HCT116 (cell line): ENCODE data around the gene GCGR. TPM values are rescaled to one million over a fixed set of nuclear protein-coding genes. Genes with fewer than 3 reads are reported as not detected.

Experiments used
- ATAC-seq: fragments of 200-7000 bp; cut with Tn5 transposase; 2 replicates; pipeline ENCODE4 v1.9.1; 2020; ENCODE audit warnings: mild to moderate bottlenecking, moderate library complexity
- BruUV-seq: library from RNA; stranded (reverse); fragments of 400-500 nt; replicated peaks from 2 replicates; lab custom pipeline; 2021; lab: Mats Ljungman, UMichigan
- CTCF ChIA-PET: fragments of 300-600 bp; sonication (Branson Sonifier 250); formaldehyde crosslinking; loops from one replicate; lab custom pipeline; 2021; ENCODE audit warnings: antibody characterized with exemption; lab: Charles Lee
- POLR2A ChIA-PET: fragments of 300-600, 350-600 bp; sonication (Branson Sonifier 250); formaldehyde crosslinking; loops from one replicate; lab custom pipeline; 2021; ENCODE audit warnings: antibody characterized with exemption; lab: Charles Lee
- RAD21 ChIA-PET, 2 experiments: fragments of 300-600 bp; sonication (Branson Sonifier 250); formaldehyde crosslinking; loops; one replicate each; lab custom pipeline; 2023; ENCODE audit warnings: low total read pairs in 2 of 2; ENCODE audit not compliant: uncharacterized antibody in 2 of 2, unreplicated experiment in 2 of 2, low non-redundant PET in 1 of 2; lab: Charles Lee
- DNase-seq: peaks from one replicate; pipeline ENCODE4 v3.0.0-alpha.2; 2010; ENCODE audit warnings: low read depth, low spot score
- H2AFZ ChIP-seq: fragments of 200-600 bp; shearing (Covaris generic), sonication (generic); 2 replicates; pipeline ENCODE4 v1.6.1; 2017; ENCODE audit warnings: low read depth, mixed run types, mixed read lengths, antibody characterized with exemption, low read length; ENCODE audit not compliant: poor library complexity, severe bottlenecking
- H3K27ac ChIP-seq: 2 replicates; pipeline ENCODE4 v1.5.1; 2012; ENCODE audit warnings: low read depth, low read length
- H3K27me3 ChIP-seq: fragments of 200-600 bp; sonication (generic); 2 replicates; pipeline ENCODE4 v1.6.1; 2016; ENCODE audit warnings: mixed run types, low read length, mixed read lengths; ENCODE audit not compliant: insufficient read depth
- H3K36me3 ChIP-seq, 2 experiments: fragments of 200-500 bp in 1 of 2; fragments of 200-600 bp in 1 of 2; sonication (Bioruptor generic) in 1 of 2; sonication (generic) in 1 of 2; 2 replicates each; pipeline versions ENCODE4 v1.5.1 to v1.6.1; 2014 to 2016; ENCODE audit warnings: low read length in 2 of 2, inconsistent platforms in 1 of 2, mixed read lengths in 1 of 2, mixed run types in 1 of 2; ENCODE audit not compliant: insufficient read depth in 2 of 2, control insufficient read depth in 1 of 2
- H3K4me1 ChIP-seq, 2 experiments: fragments of 200-600 bp in 1 of 2; sonication (generic) in 1 of 2; 2 replicates each; pipeline versions ENCODE4 v1.5.1 to v1.6.1; 2012 to 2017; ENCODE audit warnings: low read length in 2 of 2, inconsistent platforms in 1 of 2, mild to moderate bottlenecking in 1 of 2, mixed read lengths in 1 of 2, mixed run types in 1 of 2, moderate library complexity in 1 of 2; ENCODE audit not compliant: insufficient read depth in 2 of 2, control insufficient read depth in 1 of 2
- H3K4me2 ChIP-seq: fragments of 200-600 bp; sonication (generic); 2 replicates; pipeline ENCODE4 v1.6.1; 2017; ENCODE audit warnings: mixed run types, low read length, mixed read lengths
- H3K4me3 ChIP-seq, 2 experiments: fragments of 200-600 bp in 1 of 2; sonication (generic) in 1 of 2; replicated peaks in 1 of 2; 2 replicates each; pipeline ENCODE4 v1.5.1; 2011 to 2016; ENCODE audit warnings: low read length in 2 of 2, control low read depth in 1 of 2, low read depth in 1 of 2, mild to moderate bottlenecking in 1 of 2, mixed read lengths in 1 of 2, mixed run types in 1 of 2
- H3K79me2 ChIP-seq: fragments of 200-600 bp; sonication (generic); 2 replicates; pipeline ENCODE4 v1.6.1; 2017; ENCODE audit warnings: mild to moderate bottlenecking, mixed run types, low read length, moderate library complexity, mixed read lengths; ENCODE audit not compliant: insufficient read depth
- H3K9ac ChIP-seq: fragments of 200-600 bp; sonication (generic); 2 replicates; pipeline ENCODE4 v1.6.1; 2016; ENCODE audit warnings: low read length, mixed read lengths
- H3K9me2 ChIP-seq: fragments of 200-600 bp; sonication (generic), shearing (Covaris generic); 2 replicates; pipeline ENCODE4 v1.6.1; 2017; ENCODE audit warnings: mixed run types, mild to moderate bottlenecking, moderate library complexity; ENCODE audit not compliant: insufficient read depth
- H3K9me3 ChIP-seq, 2 experiments: fragments of 200-500 bp in 1 of 2; fragments of 200-600 bp in 1 of 2; sonication (Bioruptor generic) in 1 of 2; sonication (generic) in 1 of 2; 2 replicates each; pipeline ENCODE4 v1.6.1; 2014 to 2017; ENCODE audit warnings: low read length in 2 of 2, mixed read lengths in 2 of 2, inconsistent platforms in 1 of 2, low read depth in 1 of 2, mild to moderate bottlenecking in 1 of 2, mixed run types in 1 of 2, moderate library complexity in 1 of 2; ENCODE audit not compliant: control insufficient read depth in 1 of 2, insufficient read depth in 1 of 2
- H4K20me1 ChIP-seq: fragments of 200-600 bp; sonication (generic), shearing (Covaris generic); 2 replicates; pipeline ENCODE4 v1.6.1; 2017; ENCODE audit warnings: mixed run types, mild to moderate bottlenecking, moderate library complexity; ENCODE audit not compliant: insufficient read depth
- EZH2phosphoT487 ChIP-seq: fragments of 200-600 bp; IDR thresholded peaks from 2 replicates; pipeline ENCODE4 v1.6.1; 2018; ENCODE audit warnings: antibody characterized with exemption, borderline replicate concordance
- JUND ChIP-seq: IDR thresholded peaks from 2 replicates; pipeline ENCODE4 v1.6.1; 2012
- POLR2A ChIP-seq: IDR thresholded peaks from 2 replicates; pipeline ENCODE4 v1.7.0; 2011; ENCODE audit warnings: borderline replicate concordance; ENCODE audit not compliant: insufficient read depth, insufficient read length; ENCODE audit errors: extremely low read depth
- RAD21 ChIP-seq: IDR thresholded peaks from 2 replicates; pipeline ENCODE4 v1.6.1; 2012; ENCODE audit warnings: low read depth, mild to moderate bottlenecking
- ZFX ChIP-seq: fragments of 450-650 bp; IDR thresholded peaks from 2 replicates; pipeline ENCODE4 v1.6.1; 2017
- intact Hi-C: fragments of 100-400 bp; cut with micrococcal nuclease; formaldehyde crosslinking; loops from 2 replicates; pipeline ENCODE4 v1.10.0; 2022
- total RNA-seq: library from RNA; stranded (reverse); gene quantifications from one replicate; pipeline ENCODE4 v1.2.1, GENCODE V29; 2021; ENCODE audit not compliant: unreplicated experiment
- TF ChIP-seq, protein P1 (sequence below): IDR thresholded peaks from 2 replicates; pipeline ENCODE4 v1.6.1; 2011; ENCODE audit warnings: mild to moderate bottlenecking, low read length, moderate library complexity; ENCODE audit not compliant: insufficient replicate concordance; ENCODE audit errors: extremely low read depth
- TF ChIP-seq, protein P2 (sequence below), 3 experiments: fragments of 200-600 bp in 1 of 3; sonication (generic) in 1 of 3; IDR thresholded peaks in 2 of 3; conservative IDR thresholded peaks in 1 of 3; 2 replicates each; pipeline ENCODE4 v1.5.1; 2012 to 2017; ENCODE audit warnings: low read depth in 2 of 3, low read length in 2 of 3, antibody characterized with exemption in 1 of 3, borderline replicate concordance in 1 of 3, control low read depth in 1 of 3, mild to moderate bottlenecking in 1 of 3, mixed read lengths in 1 of 3, mixed run types in 1 of 3, moderate library complexity in 1 of 3; ENCODE audit not compliant: insufficient read depth in 1 of 3

GCGR gene
- total RNA-seq, 1 experiment from 2014 or later = not detected

DNA sequence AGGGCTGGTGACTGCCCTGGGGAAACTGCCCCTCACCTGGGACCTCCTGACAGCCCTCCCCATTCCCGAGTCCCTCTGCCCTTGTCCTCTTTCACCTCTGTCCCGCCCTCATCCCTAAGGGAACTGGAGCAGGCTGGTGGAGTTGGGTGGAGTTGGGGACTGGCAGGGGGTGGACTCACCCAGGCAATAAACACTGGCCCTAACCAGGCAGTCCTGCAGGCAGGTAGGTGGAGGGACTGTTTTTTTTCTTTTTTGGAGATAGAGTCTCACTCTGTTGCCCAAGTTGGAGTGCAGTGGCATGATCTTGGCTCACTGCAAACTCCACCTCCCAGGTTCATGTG, 11.7 kb downstream of the GCGR start:
- no peaks in the 10 kb centered on the region for H3K9me3 ChIP-seq
- H3K79me2 ChIP-seq = no peaks in the 10 kb centered on the region
- H3K36me3 ChIP-seq = no peaks in the 10 kb centered on the region
- no peak overlapping the region for H3K4me2 ChIP-seq
- no peaks in the 10 kb centered on the region for H3K27me3 ChIP-seq
- TF ChIP-seq, protein P1, sequence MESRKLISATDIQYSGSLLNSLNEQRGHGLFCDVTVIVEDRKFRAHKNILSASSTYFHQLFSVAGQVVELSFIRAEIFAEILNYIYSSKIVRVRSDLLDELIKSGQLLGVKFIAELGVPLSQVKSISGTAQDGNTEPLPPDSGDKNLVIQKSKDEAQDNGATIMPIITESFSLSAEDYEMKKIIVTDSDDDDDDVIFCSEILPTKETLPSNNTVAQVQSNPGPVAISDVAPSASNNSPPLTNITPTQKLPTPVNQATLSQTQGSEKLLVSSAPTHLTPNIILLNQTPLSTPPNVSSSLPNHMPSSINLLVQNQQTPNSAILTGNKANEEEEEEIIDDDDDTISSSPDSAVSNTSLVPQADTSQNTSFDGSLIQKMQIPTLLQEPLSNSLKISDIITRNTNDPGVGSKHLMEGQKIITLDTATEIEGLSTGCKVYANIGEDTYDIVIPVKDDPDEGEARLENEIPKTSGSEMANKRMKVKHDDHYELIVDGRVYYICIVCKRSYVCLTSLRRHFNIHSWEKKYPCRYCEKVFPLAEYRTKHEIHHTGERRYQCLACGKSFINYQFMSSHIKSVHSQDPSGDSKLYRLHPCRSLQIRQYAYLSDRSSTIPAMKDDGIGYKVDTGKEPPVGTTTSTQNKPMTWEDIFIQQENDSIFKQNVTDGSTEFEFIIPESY = no peak
- TF ChIP-seq, protein P2, sequence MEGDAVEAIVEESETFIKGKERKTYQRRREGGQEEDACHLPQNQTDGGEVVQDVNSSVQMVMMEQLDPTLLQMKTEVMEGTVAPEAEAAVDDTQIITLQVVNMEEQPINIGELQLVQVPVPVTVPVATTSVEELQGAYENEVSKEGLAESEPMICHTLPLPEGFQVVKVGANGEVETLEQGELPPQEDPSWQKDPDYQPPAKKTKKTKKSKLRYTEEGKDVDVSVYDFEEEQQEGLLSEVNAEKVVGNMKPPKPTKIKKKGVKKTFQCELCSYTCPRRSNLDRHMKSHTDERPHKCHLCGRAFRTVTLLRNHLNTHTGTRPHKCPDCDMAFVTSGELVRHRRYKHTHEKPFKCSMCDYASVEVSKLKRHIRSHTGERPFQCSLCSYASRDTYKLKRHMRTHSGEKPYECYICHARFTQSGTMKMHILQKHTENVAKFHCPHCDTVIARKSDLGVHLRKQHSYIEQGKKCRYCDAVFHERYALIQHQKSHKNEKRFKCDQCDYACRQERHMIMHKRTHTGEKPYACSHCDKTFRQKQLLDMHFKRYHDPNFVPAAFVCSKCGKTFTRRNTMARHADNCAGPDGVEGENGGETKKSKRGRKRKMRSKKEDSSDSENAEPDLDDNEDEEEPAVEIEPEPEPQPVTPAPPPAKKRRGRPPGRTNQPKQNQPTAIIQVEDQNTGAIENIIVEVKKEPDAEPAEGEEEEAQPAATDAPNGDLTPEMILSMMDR (IDR thresholded peaks at IDR 0.05 in 2 of 3, conservative IDR thresholded peaks at IDR 0.05 in 1 of 3; ENCODE audit: borderline replicate concordance in 1 of 3, insufficient read depth in 1 of 3, low read depth in 2 of 3, low read length in 2 of 3) = no peak
- TF ChIP-seq POLR2A (no peak), EZH2phosphoT487 (no peak)
- ATAC-seq = 0 out of 2 replicates have a peak, but pooled peaks have one; percentile 17
- no TSS peak for BruUV-seq
- no peak overlapping the region for H2AFZ ChIP-seq
- no peaks in the 10 kb centered on the region for H3K9me2 ChIP-seq
- ChIA-PET CTCF (no interaction called here), RAD21 (no interaction called here), POLR2A (no interaction called here)
- no peak overlapping the region; the same call in 1 of the 2 replicates for H3K27ac ChIP-seq
- H3K9ac ChIP-seq = no peak overlapping the region
- intact Hi-C loops = no loop called here
- H4K20me1 ChIP-seq = no peaks in the 10 kb centered on the region
- H3K4me3 ChIP-seq = no peak overlapping the region
- no peak for DNase-seq
- H3K4me1 ChIP-seq = peaks cover 3 to 16% of the 10 kb centered on the region in 2 experiments; a peak in 2 of 4 replicates

DNA sequence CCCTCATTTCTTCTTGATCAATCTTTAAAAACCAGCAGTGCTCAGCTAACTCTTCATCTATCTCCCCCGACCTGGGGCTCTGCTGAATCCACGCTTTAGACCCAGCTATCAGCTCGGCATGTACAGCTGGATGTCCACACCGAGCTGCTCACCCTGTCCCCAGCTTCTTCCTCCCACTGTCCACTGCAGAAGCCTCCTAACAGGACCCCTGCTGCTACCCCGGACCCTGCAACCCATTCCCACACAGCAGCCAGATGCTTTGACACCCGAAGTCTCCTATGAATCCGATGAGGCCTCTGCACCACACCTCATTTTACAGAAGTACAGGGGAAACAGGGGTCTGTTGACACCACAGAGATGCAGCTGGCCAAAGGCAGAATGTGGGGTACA, 13.8 kb downstream of the GCGR start:
- Histone ChIP-seq H3K4me3 (no peak overlapping the region), H3K27me3 (no peaks in the 10 kb centered on the region), H4K20me1 (no peaks in the 10 kb centered on the region), H3K36me3 (no peaks in the 10 kb centered on the region), H3K4me2 (no peak overlapping the region), H3K27ac (no peak overlapping the region), H3K4me1 (peaks cover 16 to 33% of the 10 kb centered on the region in 2 experiments), H3K9ac (no peak overlapping the region), H3K79me2 (no peaks in the 10 kb centered on the region), H3K9me2 (no peaks in the 10 kb centered on the region), H2AFZ (no peak overlapping the region), H3K9me3 (no peaks in the 10 kb centered on the region)
- no TSS peak for BruUV-seq
- ATAC-seq (no peak), DNase-seq (no peak)
- intact Hi-C loops = no loop called here
- ChIA-PET POLR2A (no interaction called here), RAD21 (no interaction called here), CTCF (no interaction called here)
- TF ChIP-seq RAD21 (no peak), JUND (no peak), ZFX (no peak), EZH2phosphoT487 (no peak)
- TF ChIP-seq, protein P2 (IDR thresholded peaks at IDR 0.05 in 2 of 3, conservative IDR thresholded peaks at IDR 0.05 in 1 of 3; ENCODE audit: borderline replicate concordance in 1 of 3, insufficient read depth in 1 of 3, low read depth in 2 of 3, low read length in 2 of 3) = no peak
